HEK293 (cell line): ENCODE measurements around the gene BLMH.

ENCODE experiments used
- CTCF ChIA-PET: fragments of 350-600 bp; formaldehyde crosslinking; extraction: SDS; loops from one replicate; lab custom pipeline; 2021; ENCODE audit warnings: antibody characterized with exemption; lab: Yijun Ruan, JAX
- POLR2A ChIA-PET: fragments of 300-600 bp; formaldehyde crosslinking; extraction: SDS; loops from one replicate; lab custom pipeline; 2020; ENCODE audit warnings: antibody characterized with exemption, inconsistent platforms; lab: Yijun Ruan, JAX
- H3K27ac ChIP-seq: fragments of 200-500 bp; sonication (Bioruptor generic); 2 replicates; pipeline ENCODE4 v1.5.1; 2014; ENCODE audit warnings: low read depth, low read length, control low read depth, inconsistent platforms; ENCODE audit errors: extremely low read depth
- H3K36me3 ChIP-seq, 2 experiments: fragments of 200-500 bp in 1 of 2; sonication (Bioruptor generic) in 1 of 2; 1 replicate in 1 of 2; 2 replicates in 1 of 2; pipeline ENCODE4 v1.5.1; 2014 to 2017; ENCODE audit warnings: inconsistent platforms in 2 of 2, low read length in 2 of 2; ENCODE audit not compliant: control insufficient read depth in 2 of 2, insufficient read depth in 1 of 2
- H3K4me1 ChIP-seq: fragments of 200-500 bp; sonication (Bioruptor generic); 2 replicates; pipeline ENCODE4 v1.5.1; 2014; ENCODE audit warnings: mild to moderate bottlenecking, low read length, inconsistent platforms; ENCODE audit not compliant: control insufficient read depth, insufficient read depth
- H3K4me3 ChIP-seq: 2 replicates; pipeline ENCODE4 v1.5.1; 2011; ENCODE audit warnings: low read depth, mild to moderate bottlenecking, control low read depth, low read length, moderate library complexity
- H3K9me3 ChIP-seq: fragments of 200-500 bp; sonication (Bioruptor generic); 2 replicates; pipeline ENCODE4 v1.5.1; 2014; ENCODE audit warnings: low read depth, low read length, inconsistent platforms; ENCODE audit not compliant: control insufficient read depth, insufficient read depth
- BCL11B ChIP-seq: fragments of 450-650 bp; formaldehyde crosslinking; IDR thresholded peaks from 2 replicates; pipeline ENCODE4 v1.5.1; 2016; ENCODE audit warnings: low read depth, missing biosample characterization, missing genetic modification characterization
- GLI4 ChIP-seq: fragments of 450-650 bp; formaldehyde crosslinking; IDR thresholded peaks from 2 replicates; pipeline ENCODE4 v1.5.1; 2016; ENCODE audit warnings: missing biosample characterization, missing genetic modification characterization
- ZFHX2 ChIP-seq: fragments of 450-650 bp; formaldehyde crosslinking; conservative IDR thresholded peaks from 2 replicates; pipeline ENCODE4 v1.5.1; 2016; ENCODE audit warnings: missing biosample characterization, missing genetic modification characterization
- ZNF394 ChIP-seq: fragments of 450-650 bp; formaldehyde crosslinking; IDR thresholded peaks from 2 replicates; pipeline ENCODE4 v1.5.1; 2016; ENCODE audit warnings: missing biosample characterization, missing genetic modification characterization, mild to moderate bottlenecking, moderate library complexity, borderline replicate concordance
- ZNF501 ChIP-seq: fragments of 450-650 bp; formaldehyde crosslinking; IDR thresholded peaks from 2 replicates; pipeline ENCODE4 v1.5.1; 2016; ENCODE audit warnings: missing biosample characterization, missing genetic modification characterization
- ZNF544 ChIP-seq: fragments of 450-650 bp; formaldehyde crosslinking; IDR thresholded peaks from 2 replicates; pipeline ENCODE4 v1.5.0; 2017; ENCODE audit warnings: missing biosample characterization, missing genetic modification characterization
- ZNF658 ChIP-seq: fragments of 450-650 bp; formaldehyde crosslinking; IDR thresholded peaks from 2 replicates; pipeline ENCODE4; 2016; ENCODE audit warnings: missing biosample characterization, missing genetic modification characterization
- ZNF76 ChIP-seq: fragments of 450-650 bp; formaldehyde crosslinking; IDR thresholded peaks from 2 replicates; pipeline ENCODE4; 2016; ENCODE audit warnings: low read depth, missing biosample characterization, missing genetic modification characterization, borderline replicate concordance
- ZNF768 ChIP-seq: fragments of 450-650 bp; formaldehyde crosslinking; IDR thresholded peaks from 2 replicates; pipeline ENCODE4 v1.5.1; 2018; ENCODE audit warnings: missing biosample characterization, mild to moderate bottlenecking, missing genetic modification characterization
- ZNF830 ChIP-seq: fragments of 450-650 bp; IDR thresholded peaks from 2 replicates; pipeline ENCODE4 v1.5.0; 2018; ENCODE audit warnings: missing biosample characterization, missing genetic modification characterization, low read depth, mild to moderate bottlenecking, moderate library complexity
- TF ChIP-seq, protein P1 (sequence below): fragments of 450-650 bp; formaldehyde crosslinking; IDR thresholded peaks from 2 replicates; pipeline ENCODE4 v1.5.1; 2016; ENCODE audit warnings: missing biosample characterization, missing genetic modification characterization
- TF ChIP-seq, protein P2 (sequence below): IDR thresholded peaks from 2 replicates; pipeline ENCODE4 v1.6.1; 2011; ENCODE audit warnings: mild to moderate bottlenecking, low read depth, low read length, borderline replicate concordance
- TF ChIP-seq, protein P3 (sequence below): fragments of 450-650 bp; formaldehyde crosslinking; conservative IDR thresholded peaks from 2 replicates; pipeline ENCODE4 v1.5.1; 2016; ENCODE audit warnings: low read depth, missing biosample characterization, missing genetic modification characterization
- TF ChIP-seq, protein P4 (sequence below): fragments of 450-650 bp; formaldehyde crosslinking; IDR thresholded peaks from 2 replicates; pipeline ENCODE4 v1.5.0; 2017; ENCODE audit warnings: missing biosample characterization, missing genetic modification characterization, borderline replicate concordance

The BLMH gene

DNA sequence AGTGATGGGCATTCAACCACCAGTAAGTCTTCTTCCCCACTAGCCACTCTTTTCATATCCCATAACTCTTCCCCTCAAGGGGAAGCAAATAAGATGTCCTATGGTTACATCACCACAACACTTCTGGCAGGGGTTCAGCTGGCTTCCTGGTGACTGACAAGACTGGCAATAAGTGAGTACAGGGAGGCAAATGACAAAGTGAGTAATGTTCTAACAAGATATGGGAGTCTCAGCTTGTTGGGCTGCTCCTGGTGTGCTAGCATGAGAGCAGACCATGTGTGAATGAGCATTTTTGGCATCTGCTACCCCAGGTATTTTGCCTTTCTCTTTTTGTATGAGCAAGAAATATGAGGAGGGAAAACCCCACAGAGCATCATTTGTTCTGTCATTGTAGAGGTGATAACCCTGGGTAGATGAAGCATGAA lies 32.2 kb upstream of the BLMH start (continued):
- TF ChIP-seq BCL11B (tag by site-specific recombination): no peak
- no peak for TF ChIP-seq ZNF76 (tag by site-specific recombination)
- no peak for TF ChIP-seq ZNF830
- TF ChIP-seq, protein P1, sequence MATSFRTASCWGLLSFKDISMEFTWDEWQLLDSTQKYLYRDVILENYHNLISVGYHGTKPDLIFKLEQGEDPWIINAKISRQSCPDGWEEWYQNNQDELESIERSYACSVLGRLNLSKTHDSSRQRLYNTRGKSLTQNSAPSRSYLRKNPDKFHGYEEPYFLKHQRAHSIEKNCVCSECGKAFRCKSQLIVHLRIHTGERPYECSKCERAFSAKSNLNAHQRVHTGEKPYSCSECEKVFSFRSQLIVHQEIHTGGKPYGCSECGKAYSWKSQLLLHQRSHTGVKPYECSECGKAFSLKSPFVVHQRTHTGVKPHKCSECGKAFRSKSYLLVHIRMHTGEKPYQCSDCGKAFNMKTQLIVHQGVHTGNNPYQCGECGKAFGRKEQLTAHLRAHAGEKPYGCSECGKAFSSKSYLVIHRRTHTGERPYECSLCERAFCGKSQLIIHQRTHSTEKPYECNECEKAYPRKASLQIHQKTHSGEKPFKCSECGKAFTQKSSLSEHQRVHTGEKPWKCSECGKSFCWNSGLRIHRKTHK (tag by site-specific recombination): no peak
- no peak for TF ChIP-seq GLI4 (tag by site-specific recombination)
- TF ChIP-seq ZNF768 (tag by site-specific recombination): no peak
- TF ChIP-seq, protein P2, sequence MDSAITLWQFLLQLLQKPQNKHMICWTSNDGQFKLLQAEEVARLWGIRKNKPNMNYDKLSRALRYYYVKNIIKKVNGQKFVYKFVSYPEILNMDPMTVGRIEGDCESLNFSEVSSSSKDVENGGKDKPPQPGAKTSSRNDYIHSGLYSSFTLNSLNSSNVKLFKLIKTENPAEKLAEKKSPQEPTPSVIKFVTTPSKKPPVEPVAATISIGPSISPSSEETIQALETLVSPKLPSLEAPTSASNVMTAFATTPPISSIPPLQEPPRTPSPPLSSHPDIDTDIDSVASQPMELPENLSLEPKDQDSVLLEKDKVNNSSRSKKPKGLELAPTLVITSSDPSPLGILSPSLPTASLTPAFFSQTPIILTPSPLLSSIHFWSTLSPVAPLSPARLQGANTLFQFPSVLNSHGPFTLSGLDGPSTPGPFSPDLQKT: no peak
- no peak for TF ChIP-seq ZNF544 (tag by site-specific recombination)
- TF ChIP-seq, protein P3, sequence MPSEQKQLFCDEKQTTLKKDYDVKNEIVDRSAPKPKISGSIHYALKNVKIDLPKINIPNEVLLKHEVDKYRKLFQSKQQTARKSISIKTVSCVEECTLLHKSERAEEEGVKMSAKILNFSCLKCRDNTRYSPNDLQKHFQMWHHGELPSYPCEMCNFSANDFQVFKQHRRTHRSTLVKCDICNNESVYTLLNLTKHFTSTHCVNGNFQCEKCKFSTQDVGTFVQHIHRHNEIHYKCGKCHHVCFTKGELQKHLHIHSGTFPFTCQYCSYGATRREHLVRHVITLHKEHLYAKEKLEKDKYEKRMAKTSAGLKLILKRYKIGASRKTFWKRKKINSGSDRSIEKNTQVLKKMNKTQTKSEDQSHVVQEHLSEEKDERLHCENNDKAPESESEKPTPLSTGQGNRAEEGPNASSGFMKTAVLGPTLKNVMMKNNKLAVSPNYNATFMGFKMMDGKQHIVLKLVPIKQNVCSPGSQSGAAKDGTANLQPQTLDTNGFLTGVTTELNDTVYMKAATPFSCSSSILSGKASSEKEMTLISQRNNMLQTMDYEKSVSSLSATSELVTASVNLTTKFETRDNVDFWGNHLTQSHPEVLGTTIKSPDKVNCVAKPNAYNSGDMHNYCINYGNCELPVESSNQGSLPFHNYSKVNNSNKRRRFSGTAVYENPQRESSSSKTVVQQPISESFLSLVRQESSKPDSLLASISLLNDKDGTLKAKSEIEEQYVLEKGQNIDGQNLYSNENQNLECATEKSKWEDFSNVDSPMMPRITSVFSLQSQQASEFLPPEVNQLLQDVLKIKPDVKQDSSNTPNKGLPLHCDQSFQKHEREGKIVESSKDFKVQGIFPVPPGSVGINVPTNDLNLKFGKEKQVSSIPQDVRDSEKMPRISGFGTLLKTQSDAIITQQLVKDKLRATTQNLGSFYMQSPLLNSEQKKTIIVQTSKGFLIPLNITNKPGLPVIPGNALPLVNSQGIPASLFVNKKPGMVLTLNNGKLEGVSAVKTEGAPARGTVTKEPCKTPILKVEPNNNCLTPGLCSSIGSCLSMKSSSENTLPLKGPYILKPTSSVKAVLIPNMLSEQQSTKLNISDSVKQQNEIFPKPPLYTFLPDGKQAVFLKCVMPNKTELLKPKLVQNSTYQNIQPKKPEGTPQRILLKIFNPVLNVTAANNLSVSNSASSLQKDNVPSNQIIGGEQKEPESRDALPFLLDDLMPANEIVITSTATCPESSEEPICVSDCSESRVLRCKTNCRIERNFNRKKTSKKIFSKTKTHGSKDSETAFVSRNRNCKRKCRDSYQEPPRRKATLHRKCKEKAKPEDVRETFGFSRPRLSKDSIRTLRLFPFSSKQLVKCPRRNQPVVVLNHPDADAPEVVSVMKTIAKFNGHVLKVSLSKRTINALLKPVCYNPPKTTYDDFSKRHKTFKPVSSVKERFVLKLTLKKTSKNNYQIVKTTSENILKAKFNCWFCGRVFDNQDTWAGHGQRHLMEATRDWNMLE (tag by site-specific recombination): peak; percentile 51; the same call in 1 of the 2 replicates
- no peak for TF ChIP-seq ZNF658 (tag by site-specific recombination)
- no peak for TF ChIP-seq ZNF501 (tag by site-specific recombination)

DNA sequence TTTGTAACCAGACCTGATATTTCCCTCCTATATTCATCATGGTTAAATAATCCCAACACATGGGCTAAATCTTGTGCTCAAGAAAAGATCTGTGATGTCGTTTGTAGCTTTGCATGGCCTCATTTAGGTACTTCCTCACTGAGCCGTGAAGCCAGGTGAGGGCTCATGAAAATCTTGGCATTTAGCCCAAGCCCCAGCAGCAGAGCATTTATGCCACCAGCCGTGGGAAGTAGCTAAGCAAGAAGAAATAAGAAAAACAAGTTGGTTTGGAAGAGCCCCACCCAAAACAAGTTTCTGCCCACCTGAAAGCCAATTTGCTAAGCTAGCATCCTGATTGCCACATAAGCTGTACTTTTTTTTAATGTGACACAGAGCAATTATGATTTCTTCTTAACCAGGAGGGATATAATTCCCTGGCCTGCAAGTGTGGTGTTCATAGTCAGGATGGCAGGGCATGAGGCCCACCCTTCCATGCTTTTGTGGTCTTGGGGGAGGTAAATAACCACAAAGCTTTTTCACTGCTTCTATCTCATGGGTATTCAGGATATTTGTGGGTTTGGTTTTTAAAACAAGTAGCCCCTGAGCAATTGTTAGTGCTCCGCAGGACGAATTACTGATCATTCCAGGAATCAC lies 31.6 kb upstream of the BLMH start:
- 0 out of 2 replicates have a peak, but pooled peaks cover 3% of the 10 kb centered on the region for H3K4me1 ChIP-seq
- no peaks in the 10 kb centered on the region for H3K9me3 ChIP-seq
- H3K4me3 ChIP-seq: no peak overlapping the region
- no peaks in the 10 kb centered on the region for H3K36me3 ChIP-seq
- CTCF ChIA-PET: interaction anchor here (0.6 to 2.9 kb wide), 9 partner anchors 12 to 232 kb away, joined by 3 to 12 read pairs (median 3); partner anchors contain the start of gene GOSR1
- H3K27ac ChIP-seq: no peak overlapping the region
- TF ChIP-seq ZNF394 (tag by site-specific recombination) (no peak), ZFHX2 (tag by site-specific recombination) (0 out of 2 replicates have a peak, but pooled peaks have one; percentile 12)
- TF ChIP-seq, protein P4, sequence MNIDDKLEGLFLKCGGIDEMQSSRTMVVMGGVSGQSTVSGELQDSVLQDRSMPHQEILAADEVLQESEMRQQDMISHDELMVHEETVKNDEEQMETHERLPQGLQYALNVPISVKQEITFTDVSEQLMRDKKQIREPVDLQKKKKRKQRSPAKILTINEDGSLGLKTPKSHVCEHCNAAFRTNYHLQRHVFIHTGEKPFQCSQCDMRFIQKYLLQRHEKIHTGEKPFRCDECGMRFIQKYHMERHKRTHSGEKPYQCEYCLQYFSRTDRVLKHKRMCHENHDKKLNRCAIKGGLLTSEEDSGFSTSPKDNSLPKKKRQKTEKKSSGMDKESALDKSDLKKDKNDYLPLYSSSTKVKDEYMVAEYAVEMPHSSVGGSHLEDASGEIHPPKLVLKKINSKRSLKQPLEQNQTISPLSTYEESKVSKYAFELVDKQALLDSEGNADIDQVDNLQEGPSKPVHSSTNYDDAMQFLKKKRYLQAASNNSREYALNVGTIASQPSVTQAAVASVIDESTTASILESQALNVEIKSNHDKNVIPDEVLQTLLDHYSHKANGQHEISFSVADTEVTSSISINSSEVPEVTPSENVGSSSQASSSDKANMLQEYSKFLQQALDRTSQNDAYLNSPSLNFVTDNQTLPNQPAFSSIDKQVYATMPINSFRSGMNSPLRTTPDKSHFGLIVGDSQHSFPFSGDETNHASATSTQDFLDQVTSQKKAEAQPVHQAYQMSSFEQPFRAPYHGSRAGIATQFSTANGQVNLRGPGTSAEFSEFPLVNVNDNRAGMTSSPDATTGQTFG: no peak
- POLR2A ChIA-PET: interaction anchor here (1.2 to 1.3 kb wide), 2 partner anchors 31 to 32 kb away, joined by 3 read pairs; partner anchors contain the start of gene BLMH
